PFSK-1 (cell line): ENCODE measurements around the gene CAPSL.

Experiments
- FOXP2 ChIP-seq: optimal IDR thresholded peaks from 2 replicates; pipeline ENCODE3; 2011; ENCODE audit warnings: borderline replicate concordance, control low read depth, inconsistent platforms; ENCODE audit not compliant: insufficient read depth; ENCODE audit errors: extremely low read length, extremely low read depth
- POLR2AphosphoS5 ChIP-seq: IDR thresholded peaks from 2 replicates; pipeline ENCODE4 v1.6.1; 2012; ENCODE audit warnings: low read depth, mild to moderate bottlenecking, control low read depth, low read length, moderate library complexity
- SIN3A ChIP-seq: IDR thresholded peaks from 2 replicates; pipeline ENCODE4 v1.6.1; 2012; ENCODE audit warnings: mild to moderate bottlenecking, low read length, moderate library complexity, borderline replicate concordance; ENCODE audit not compliant: insufficient read depth
- TAF1 ChIP-seq: IDR thresholded peaks from 2 replicates; pipeline ENCODE4 v1.6.1; 2012; ENCODE audit warnings: low read length, control low read depth, borderline replicate concordance; ENCODE audit not compliant: insufficient read depth
- TF ChIP-seq, protein P1 (sequence below), 2 experiments: IDR thresholded peaks; 2 replicates each; pipeline versions ENCODE4 v1.6.1 to v1.8.0; 2011 to 2012; ENCODE audit warnings: low read depth in 2 of 2, low read length in 2 of 2, control low read depth in 1 of 2, inconsistent platforms in 1 of 2, mild to moderate bottlenecking in 1 of 2, moderate library complexity in 1 of 2; ENCODE audit not compliant: insufficient read depth in 1 of 2

DNA sequence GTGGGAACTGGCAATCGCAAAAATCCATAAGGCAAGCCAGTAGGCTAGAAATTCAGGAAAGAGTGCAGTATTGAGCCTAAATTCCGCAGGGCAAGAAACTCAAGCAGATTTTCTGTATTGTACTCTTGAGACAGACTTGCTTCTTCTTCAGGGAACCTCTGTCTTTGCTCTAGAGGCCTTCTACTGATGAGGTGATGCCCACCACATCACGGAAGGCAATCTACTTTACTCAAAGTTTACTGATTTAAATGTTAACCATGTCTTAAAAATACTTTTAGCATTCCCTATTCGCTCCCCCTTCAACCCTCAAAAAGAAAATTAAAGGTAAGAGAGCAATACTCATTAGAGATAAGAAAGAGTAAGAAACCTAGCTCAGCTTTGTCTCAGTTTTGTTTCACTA, 70.4 kb downstream of the CAPSL start:
- no peak for TF ChIP-seq TAF1
- no peak for TF ChIP-seq POLR2AphosphoS5
- TF ChIP-seq SIN3A: no peak
- TF ChIP-seq, protein P1, sequence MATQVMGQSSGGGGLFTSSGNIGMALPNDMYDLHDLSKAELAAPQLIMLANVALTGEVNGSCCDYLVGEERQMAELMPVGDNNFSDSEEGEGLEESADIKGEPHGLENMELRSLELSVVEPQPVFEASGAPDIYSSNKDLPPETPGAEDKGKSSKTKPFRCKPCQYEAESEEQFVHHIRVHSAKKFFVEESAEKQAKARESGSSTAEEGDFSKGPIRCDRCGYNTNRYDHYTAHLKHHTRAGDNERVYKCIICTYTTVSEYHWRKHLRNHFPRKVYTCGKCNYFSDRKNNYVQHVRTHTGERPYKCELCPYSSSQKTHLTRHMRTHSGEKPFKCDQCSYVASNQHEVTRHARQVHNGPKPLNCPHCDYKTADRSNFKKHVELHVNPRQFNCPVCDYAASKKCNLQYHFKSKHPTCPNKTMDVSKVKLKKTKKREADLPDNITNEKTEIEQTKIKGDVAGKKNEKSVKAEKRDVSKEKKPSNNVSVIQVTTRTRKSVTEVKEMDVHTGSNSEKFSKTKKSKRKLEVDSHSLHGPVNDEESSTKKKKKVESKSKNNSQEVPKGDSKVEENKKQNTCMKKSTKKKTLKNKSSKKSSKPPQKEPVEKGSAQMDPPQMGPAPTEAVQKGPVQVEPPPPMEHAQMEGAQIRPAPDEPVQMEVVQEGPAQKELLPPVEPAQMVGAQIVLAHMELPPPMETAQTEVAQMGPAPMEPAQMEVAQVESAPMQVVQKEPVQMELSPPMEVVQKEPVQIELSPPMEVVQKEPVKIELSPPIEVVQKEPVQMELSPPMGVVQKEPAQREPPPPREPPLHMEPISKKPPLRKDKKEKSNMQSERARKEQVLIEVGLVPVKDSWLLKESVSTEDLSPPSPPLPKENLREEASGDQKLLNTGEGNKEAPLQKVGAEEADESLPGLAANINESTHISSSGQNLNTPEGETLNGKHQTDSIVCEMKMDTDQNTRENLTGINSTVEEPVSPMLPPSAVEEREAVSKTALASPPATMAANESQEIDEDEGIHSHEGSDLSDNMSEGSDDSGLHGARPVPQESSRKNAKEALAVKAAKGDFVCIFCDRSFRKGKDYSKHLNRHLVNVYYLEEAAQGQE (IDR thresholded peaks at IDR 0.05; ENCODE audit: insufficient read depth in 1 of 2, low read depth in 2 of 2, low read length in 2 of 2): no peak
- no peak for TF ChIP-seq FOXP2
